GM12878 (cell line): ENCODE data around the gene PCTP. TPM values are rescaled to one million over a fixed set of nuclear protein-coding genes. Genes with fewer than 3 reads are reported as not detected.

Experiments
- ATAC-seq: fragments of 200-7000 bp; cut with Tn5 transposase; 3 replicates; pipeline ENCODE4 v1.9.1; 2020; ENCODE audit warnings: mild to moderate bottlenecking, moderate library complexity
- BruUV-seq: library from RNA; stranded (reverse); fragments of 400-500 nt; replicated peaks from 2 replicates; lab custom pipeline; 2021; lab: Mats Ljungman, UMichigan
- CTCF ChIA-PET: fragments of 300-600 bp; sonication (Branson Sonifier 250); formaldehyde crosslinking; extraction: SDS; loops from one replicate; lab custom pipeline; 2021; ENCODE audit warnings: inconsistent platforms; lab: Yijun Ruan, JAX
- POLR2A ChIA-PET: fragments of 350-600 bp; formaldehyde crosslinking; extraction: SDS; loops from one replicate; lab custom pipeline; 2021; ENCODE audit warnings: inconsistent platforms; lab: Charles Lee
- RAD21 ChIA-PET: fragments of 300-600 bp; sonication (Branson Sonifier 250); formaldehyde crosslinking; loops from one replicate; lab custom pipeline; 2023; ENCODE audit warnings: antibody characterized with exemption; ENCODE audit not compliant: unreplicated experiment; lab: Charles Lee
- SMC1A ChIA-PET: fragments of 300-600 bp; sonication (Branson Sonifier 250); formaldehyde crosslinking; loops from one replicate; lab custom pipeline; 2023; ENCODE audit not compliant: unreplicated experiment, uncharacterized antibody; lab: Charles Lee
- DNase-seq: peaks from one replicate; pipeline ENCODE4 v3.0.0-alpha.2; 2011; ENCODE audit warnings: low read depth, low spot score
- FAIRE-seq: peaks from 3 replicates; lab custom pipeline; 2011; peaks lifted over from hg19 to GRCh38; lab: Jason Lieb, UNC
- H2AFZ ChIP-seq: 2 replicates; pipeline ENCODE4 v1.6.0; 2011; ENCODE audit warnings: low read depth, low read length, control low read depth; ENCODE audit not compliant: control insufficient read depth
- H3K27ac ChIP-seq: 2 replicates; pipeline ENCODE4 v1.5.1; 2011; ENCODE audit warnings: control low read depth; ENCODE audit not compliant: control insufficient read depth, insufficient read depth
- H3K27me3 ChIP-seq, 2 experiments: replicated peaks in 1 of 2; 2 replicates each; pipeline versions ENCODE4 v1.6.0 to v1.6.1; 2011; ENCODE audit warnings: low read length in 1 of 2; ENCODE audit not compliant: control insufficient read depth in 2 of 2, insufficient read depth in 2 of 2
- H3K36me3 ChIP-seq, 2 experiments: 2 replicates each; pipeline ENCODE4 v1.5.1; 2011; ENCODE audit warnings: low read length in 1 of 2; ENCODE audit not compliant: control insufficient read depth in 2 of 2, insufficient read depth in 2 of 2
- H3K4me1 ChIP-seq: 2 replicates; pipeline ENCODE4 v1.6.1; 2011; ENCODE audit warnings: mild to moderate bottlenecking, low read length, moderate library complexity, mixed read lengths; ENCODE audit not compliant: control insufficient read depth, insufficient read depth
- H3K4me2 ChIP-seq: 2 replicates; pipeline ENCODE4 v1.6.0; 2011; ENCODE audit warnings: control low read depth; ENCODE audit not compliant: control insufficient read depth, insufficient read depth
- H3K4me3 ChIP-seq: fragments of 200-600 bp; sonication (generic); 2 replicates; pipeline ENCODE4 v1.5.1; 2016
- H3K79me2 ChIP-seq: 2 replicates; pipeline ENCODE4 v1.6.0; 2011; ENCODE audit warnings: low read length; ENCODE audit not compliant: control insufficient read depth, insufficient read depth
- H3K9ac ChIP-seq: 2 replicates; pipeline ENCODE4 v1.8.0; 2011; ENCODE audit warnings: low read length, control low read depth, mixed read lengths; ENCODE audit not compliant: control insufficient read depth, insufficient read depth
- H3K9me3 ChIP-seq: replicated peaks from 3 replicates; pipeline ENCODE4 v1.5.1; 2011; ENCODE audit warnings: mild to moderate bottlenecking, low read length; ENCODE audit not compliant: control insufficient read depth, insufficient read depth
- H4K20me1 ChIP-seq: 2 replicates; pipeline ENCODE4 v1.6.0; 2011; ENCODE audit not compliant: control insufficient read depth, insufficient read depth
- FOXM1 ChIP-seq: IDR thresholded peaks from 2 replicates; pipeline ENCODE4 v1.6.1; 2012; ENCODE audit warnings: low read depth, mild to moderate bottlenecking, inconsistent platforms, low read length, moderate library complexity
- GATAD2B ChIP-seq: fragments of 450-650 bp; conservative IDR thresholded peaks from 2 replicates; pipeline ENCODE4 v1.6.1; 2017; ENCODE audit warnings: low read depth, mild to moderate bottlenecking, moderate library complexity
- HDAC2 ChIP-seq: fragments of 200-600 bp; sonication (generic); IDR thresholded peaks from 2 replicates; pipeline ENCODE4 v1.6.1; 2017
- IKZF2 ChIP-seq, 2 experiments: fragments of 450-650 bp; IDR thresholded peaks; 2 replicates each; pipeline ENCODE4 v1.6.1; 2017; ENCODE audit warnings: mild to moderate bottlenecking in 2 of 2, moderate library complexity in 2 of 2
- KLF5 ChIP-seq: fragments of 450-650 bp; IDR thresholded peaks from 2 replicates; pipeline ENCODE4 v1.6.1; 2014; ENCODE audit warnings: mild to moderate bottlenecking; ENCODE audit not compliant: partially characterized antibody
- MXI1 ChIP-seq: fragments of 150-350 bp; IDR thresholded peaks from 2 replicates; pipeline ENCODE4 v1.6.1; 2011; ENCODE audit warnings: low read depth, mild to moderate bottlenecking, inconsistent platforms, low read length, improper control_type of control experiment
- NFYB ChIP-seq: IDR thresholded peaks from 2 replicates; pipeline ENCODE4 v1.6.1; 2011; ENCODE audit warnings: low read depth, mild to moderate bottlenecking, low read length, improper control_type of control experiment, moderate library complexity; ENCODE audit not compliant: insufficient read depth
- NR2F1 ChIP-seq: fragments of 450-650 bp; conservative IDR thresholded peaks from 2 replicates; pipeline ENCODE4 v1.6.1; 2017; ENCODE audit warnings: mild to moderate bottlenecking
- POLR2A ChIP-seq: IDR thresholded peaks from 2 replicates; pipeline ENCODE4 v1.6.1; 2011; ENCODE audit warnings: low read depth, mild to moderate bottlenecking, low read length
- TAF1 ChIP-seq: IDR thresholded peaks from 2 replicates; pipeline ENCODE4 v1.6.1; 2011; ENCODE audit warnings: mild to moderate bottlenecking, low read depth, low read length, borderline replicate concordance
- WRNIP1 ChIP-seq: IDR thresholded peaks from 2 replicates; pipeline ENCODE4 v1.6.1; 2011; ENCODE audit warnings: low read depth, low read length, improper control_type of control experiment, borderline replicate concordance
- ZNF207 ChIP-seq: fragments of 450-650 bp; IDR thresholded peaks from 2 replicates; pipeline ENCODE4 v1.6.1; 2014; ENCODE audit warnings: antibody characterized with exemption, mild to moderate bottlenecking, borderline replicate concordance
- ZNF384 ChIP-seq: IDR thresholded peaks from 2 replicates; pipeline ENCODE4 v1.6.1; 2012; ENCODE audit warnings: low read depth, mild to moderate bottlenecking, low read length, improper control_type of control experiment, borderline replicate concordance
- ZNF687 ChIP-seq: fragments of 450-650 bp; IDR thresholded peaks from 2 replicates; pipeline ENCODE4 v1.6.1; 2017; ENCODE audit warnings: mild to moderate bottlenecking, moderate library complexity
- WGBS: methylation state at CpG from one replicate; pipeline ENCODE4 v1.1.6; 2016; ENCODE audit warnings: low lambda C conversion rate; ENCODE audit not compliant: insufficient replicate concordance, insufficient coverage; ENCODE audit errors: missing lambda C conversion rate; 5-methylcytosine and 5-hydroxymethylcytosine counted together
- in situ Hi-C: fragments of 300-500 bp; cut with MboI; formaldehyde crosslinking; loops from 9 replicates; pipeline ENCODE4 v1.14.3; 2018; ENCODE audit warnings: mixed read lengths
- intact Hi-C: fragments of 100-400 bp; cut with micrococcal nuclease; formaldehyde crosslinking; loops from one replicate; pipeline ENCODE4 v1.14.2; 2022; ENCODE audit not compliant: unreplicated experiment
- polyA plus RNA-seq, 11 experiments: library from polyadenylated mRNA; depleted of rRNA in 4 of 11; unstranded in 6 of 11; stranded (reverse) in 5 of 11; fragments of >200 nt; fragmentation: Nextera tagmentation in 4 of 11; fragmentation: Illumina TruSeq in 1 of 11; extraction: Ambion mirVana in 4 of 11; extraction: Trizol in 1 of 11; gene quantifications; 1 replicate in 1 of 11; 2 replicates in 10 of 11; pipeline versions ENCODE4 v1.2.1 to v1.2.3, GENCODE V29; 2011 to 2016; ENCODE audit warnings: inconsistent platforms in 2 of 11, missing spikeins in 2 of 11, low read depth in 1 of 11
- total RNA-seq, 4 experiments: library from RNA; depleted of rRNA in 3 of 4; stranded (reverse); fragments of >200 nt in 3 of 4; fragmentation: Illumina TruSeq in 1 of 4; extraction: Trizol in 1 of 4; gene quantifications; 2 replicates each; pipeline versions ENCODE4 v1.2.1 to v1.2.3, GENCODE V29; 2013 to 2021

Gene PCTP
- total and polyA plus RNA-seq, 10 of the 15 experiments (the other 5 are each of a cell fraction or from before 2014, with no cell fraction given) = 1.4 to 26.8 (median 3.7) TPM

- in situ Hi-C loops = no loop called here
- WGBS = 25% methylated on average over 6 of the region's 6 CpGs
- no peak for DNase-seq
- Histone ChIP-seq H3K9me3 (no peaks in the 10 kb centered on the region), H3K4me2 (no peak overlapping the region), H3K27me3 (no peaks in the 10 kb centered on the region; a peak in 2 of 4 replicates), H2AFZ (no peak overlapping the region), H3K79me2 (no peaks in the 10 kb centered on the region), H3K27ac (no peak overlapping the region), H4K20me1 (no peaks in the 10 kb centered on the region), H3K9ac (no peak overlapping the region)
- ATAC-seq = no peak
- ChIA-PET POLR2A (no interaction called here), CTCF (interaction anchor here (0.7 to 6.0 kb wide), 9 partner anchors 9 to 195 kb away, joined by 3 to 43 read pairs (median 3); no protein-coding TSS in a partner anchor), RAD21 (interaction anchor here (0.6 to 1.2 kb wide), 2 partner anchors 66 to 120 kb away, joined by 3 read pairs; no protein-coding TSS in a partner anchor), SMC1A (interaction anchor here (0.6 to 2.5 kb wide), 4 partner anchors 13 to 184 kb away, joined by 3 to 8 read pairs (median 4); no protein-coding TSS in a partner anchor)
- BruUV-seq = no TSS peak
- intact Hi-C loops = no loop called here
- no peak for FAIRE-seq
- TF ChIP-seq ZNF687 (no peak), ZNF384 (no peak), NFYB (no peak), MXI1 (no peak), IKZF2 (IDR thresholded peaks at IDR 0.05) (no peak), POLR2A (no peak), NR2F1 (no peak), TAF1 (no peak), GATAD2B (no peak), FOXM1 (no peak), HDAC2 (no peak), KLF5 (no peak), ZNF207 (no peak), WRNIP1 (no peak)
- TF ChIP-seq, all 136 proteins: peak for 0
- Histone ChIP-seq H3K4me3 (no peak overlapping the region), H3K4me1 (no peaks in the 10 kb centered on the region), H3K36me3 (no peaks in the 10 kb centered on the region)
Observed at GRCh38 chr17:55720919-55721836, 29.7 kb upstream of the PCTP start.
